Measurements from ENCODE around the gene RBL1. TPM values are rescaled to one million over a fixed set of nuclear protein-coding genes. Genes with fewer than 3 reads are reported as not detected.

The RBL1 gene
- total RNA-seq, 1 experiment from 2014 or later = 14.6 TPM

DNA sequence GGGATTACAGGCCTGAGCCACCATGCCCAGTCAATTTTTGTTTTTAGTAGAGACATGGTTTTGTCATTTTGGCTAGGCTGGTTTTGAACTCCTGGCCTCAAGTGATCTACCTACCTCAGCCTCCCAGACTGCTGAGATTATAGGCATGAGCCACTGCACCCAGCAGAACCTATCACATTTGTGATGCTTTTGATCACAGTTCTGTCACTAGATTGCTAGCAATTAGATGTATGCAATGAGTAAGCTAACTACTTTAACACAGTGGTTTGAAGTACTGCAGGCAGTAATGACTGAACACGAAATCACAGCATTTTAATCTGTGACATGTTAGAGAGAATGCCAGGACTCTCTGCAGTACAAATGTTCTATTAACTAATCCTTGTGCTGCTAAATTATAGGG lies 124.7 kb downstream of the RBL1 start:
- POLR2A ChIA-PET (ENCODE audit: unreplicated experiment) = no interaction called here

DNA sequence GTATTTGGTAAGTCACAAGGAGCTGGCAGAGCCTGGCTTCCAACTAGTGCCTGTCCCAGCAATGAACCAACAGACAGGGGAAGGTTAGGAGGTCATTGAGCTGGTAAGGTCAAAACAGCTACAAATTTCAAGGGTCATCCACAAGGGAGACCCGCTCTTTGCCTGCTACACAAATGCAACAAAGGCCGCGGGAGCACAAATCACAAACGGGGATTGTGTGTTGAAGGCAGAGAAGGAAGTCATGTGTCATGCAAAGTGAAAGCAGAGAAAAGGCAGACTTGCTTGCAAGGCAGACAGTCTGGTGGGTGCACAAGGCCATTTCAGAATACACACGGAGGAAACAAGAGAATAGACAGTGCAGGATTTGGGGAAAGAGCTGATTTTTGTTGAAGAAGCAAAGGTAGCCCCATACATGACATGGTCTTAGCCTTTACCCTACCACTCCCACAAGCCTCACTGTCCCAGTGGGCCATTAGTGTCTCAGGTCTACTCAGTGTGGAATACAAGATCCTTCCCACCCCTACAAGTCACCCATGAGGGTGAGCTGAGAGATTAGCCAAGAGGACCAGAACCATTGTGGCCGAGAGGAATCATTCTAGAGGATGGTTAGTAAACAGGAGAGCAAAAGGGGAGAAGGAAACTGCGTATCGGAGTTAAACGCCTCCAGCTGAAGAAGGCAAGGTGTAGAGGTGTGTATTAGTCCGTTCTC lies 126.2 kb downstream of the RBL1 start:
- DNase-seq = no peak
- no peaks in the 10 kb centered on the region for H3K36me3 ChIP-seq (ENCODE audit: low read depth)
- H2AFZ ChIP-seq = no peak overlapping the region
- TF ChIP-seq EZH2 (IDR thresholded peaks at IDR 0.05; ENCODE audit: low read depth) = no peak
- TF ChIP-seq, protein P1, sequence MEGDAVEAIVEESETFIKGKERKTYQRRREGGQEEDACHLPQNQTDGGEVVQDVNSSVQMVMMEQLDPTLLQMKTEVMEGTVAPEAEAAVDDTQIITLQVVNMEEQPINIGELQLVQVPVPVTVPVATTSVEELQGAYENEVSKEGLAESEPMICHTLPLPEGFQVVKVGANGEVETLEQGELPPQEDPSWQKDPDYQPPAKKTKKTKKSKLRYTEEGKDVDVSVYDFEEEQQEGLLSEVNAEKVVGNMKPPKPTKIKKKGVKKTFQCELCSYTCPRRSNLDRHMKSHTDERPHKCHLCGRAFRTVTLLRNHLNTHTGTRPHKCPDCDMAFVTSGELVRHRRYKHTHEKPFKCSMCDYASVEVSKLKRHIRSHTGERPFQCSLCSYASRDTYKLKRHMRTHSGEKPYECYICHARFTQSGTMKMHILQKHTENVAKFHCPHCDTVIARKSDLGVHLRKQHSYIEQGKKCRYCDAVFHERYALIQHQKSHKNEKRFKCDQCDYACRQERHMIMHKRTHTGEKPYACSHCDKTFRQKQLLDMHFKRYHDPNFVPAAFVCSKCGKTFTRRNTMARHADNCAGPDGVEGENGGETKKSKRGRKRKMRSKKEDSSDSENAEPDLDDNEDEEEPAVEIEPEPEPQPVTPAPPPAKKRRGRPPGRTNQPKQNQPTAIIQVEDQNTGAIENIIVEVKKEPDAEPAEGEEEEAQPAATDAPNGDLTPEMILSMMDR (conservative IDR thresholded peaks at IDR 0.05) = no peak
- no peaks in the 10 kb centered on the region for H3K9me2 ChIP-seq (ENCODE audit: insufficient read depth)
- no peaks in the 10 kb centered on the region for H3K27me3 ChIP-seq (ENCODE audit: insufficient read depth, low read depth)
- no peaks in the 10 kb centered on the region for H3F3A ChIP-seq (ENCODE audit: insufficient read depth, low read depth)
- no peak overlapping the region for H3K27ac ChIP-seq
- BruUV-seq (replicated peaks) = no TSS peak
- H3K4me1 ChIP-seq (replicated peaks; ENCODE audit: insufficient read depth) = no peaks in the 10 kb centered on the region
- no peaks in the 10 kb centered on the region for H3K79me2 ChIP-seq (ENCODE audit: low read depth)
- no peak overlapping the region for H3K4me2 ChIP-seq
- no peaks in the 10 kb centered on the region for H3K9me3 ChIP-seq (ENCODE audit: insufficient read depth, low read depth)
- no peak overlapping the region for H3K4me3 ChIP-seq
- no peaks in the 10 kb centered on the region for H4K20me1 ChIP-seq (ENCODE audit: insufficient read depth)
- intact Hi-C loops (cut with micrococcal nuclease; ENCODE audit: unreplicated experiment) = no loop called here
- ChIA-PET POLR2A (ENCODE audit: unreplicated experiment) (no interaction called here), CTCF (interaction anchor here (0.6 kb wide), 1 partner anchor 225 kb away, joined by 15 read pairs; no protein-coding TSS in a partner anchor)

More for the DNA sequence above, 124.7 kb downstream of the RBL1 start:
- Histone ChIP-seq H3K27me3 (ENCODE audit: insufficient read depth, low read depth) (no peaks in the 10 kb centered on the region), H3K4me2 (no peak overlapping the region), H3K36me3 (ENCODE audit: low read depth) (no peaks in the 10 kb centered on the region), H3K27ac (no peak overlapping the region), H3K4me3 (no peak overlapping the region), H3K9me2 (ENCODE audit: insufficient read depth) (no peaks in the 10 kb centered on the region), H3K79me2 (ENCODE audit: low read depth) (no peaks in the 10 kb centered on the region), H3K9me3 (ENCODE audit: insufficient read depth, low read depth) (no peaks in the 10 kb centered on the region), H2AFZ (no peak overlapping the region), H3K4me1 (replicated peaks; ENCODE audit: insufficient read depth) (no peaks in the 10 kb centered on the region), H4K20me1 (ENCODE audit: insufficient read depth) (no peaks in the 10 kb centered on the region), H3F3A (ENCODE audit: insufficient read depth, low read depth) (no peaks in the 10 kb centered on the region)
- intact Hi-C loops (cut with micrococcal nuclease; ENCODE audit: unreplicated experiment) = no loop called here
- CTCF ChIA-PET = no interaction called here
- TF ChIP-seq, protein P1 (conservative IDR thresholded peaks at IDR 0.05) = no peak
- no peak for TF ChIP-seq EZH2 (IDR thresholded peaks at IDR 0.05; ENCODE audit: low read depth)
- DNase-seq = no peak
- no TSS peak for BruUV-seq (replicated peaks)

DNA sequence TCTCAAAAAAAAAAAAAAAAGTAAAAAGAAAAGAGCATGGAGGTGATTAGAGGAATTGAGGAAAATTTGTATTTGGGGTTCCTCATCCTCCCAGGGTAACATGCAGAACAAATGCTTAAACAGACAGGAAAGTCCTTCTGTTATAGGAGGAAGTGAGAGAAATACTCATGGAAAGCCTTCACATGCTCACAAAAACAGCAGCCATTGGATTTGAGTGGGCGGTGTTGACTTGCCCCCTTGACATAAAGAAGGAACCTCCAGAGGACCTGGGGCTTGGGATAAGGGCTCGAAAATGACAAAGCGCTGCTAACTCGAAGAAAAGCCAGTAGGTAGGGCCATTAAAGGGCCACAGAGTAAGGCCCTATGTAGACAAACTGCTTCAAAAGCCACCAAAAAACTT lies 126.7 kb downstream of the RBL1 start:
- no peaks in the 10 kb centered on the region for H3K9me2 ChIP-seq (ENCODE audit: insufficient read depth)
- H3K4me1 ChIP-seq (replicated peaks; ENCODE audit: insufficient read depth) = no peaks in the 10 kb centered on the region
- no peaks in the 10 kb centered on the region for H3K79me2 ChIP-seq (ENCODE audit: low read depth)
- H3K27me3 ChIP-seq (ENCODE audit: insufficient read depth, low read depth) = no peaks in the 10 kb centered on the region
- no peaks in the 10 kb centered on the region for H3K9me3 ChIP-seq (ENCODE audit: insufficient read depth, low read depth)
- H4K20me1 ChIP-seq (ENCODE audit: insufficient read depth) = no peaks in the 10 kb centered on the region
- no peak overlapping the region for H3K4me3 ChIP-seq
- no peak overlapping the region for H3K4me2 ChIP-seq
- intact Hi-C loops (cut with micrococcal nuclease; ENCODE audit: unreplicated experiment) = no loop called here
- BruUV-seq (replicated peaks) = no TSS peak
- TF ChIP-seq, protein P1 (conservative IDR thresholded peaks at IDR 0.05) = no peak
- TF ChIP-seq EZH2 (IDR thresholded peaks at IDR 0.05; ENCODE audit: low read depth) = no peak
- DNase-seq = no peak
- H3K36me3 ChIP-seq (ENCODE audit: low read depth) = no peaks in the 10 kb centered on the region
- H2AFZ ChIP-seq = no peak overlapping the region
- CTCF ChIA-PET = interaction anchor here (0.6 kb wide), 1 partner anchor 223 kb away, joined by 5 read pairs; no protein-coding TSS in a partner anchor
- POLR2A ChIA-PET (ENCODE audit: unreplicated experiment) = no interaction called here
- H3K27ac ChIP-seq = no peak overlapping the region
- H3F3A ChIP-seq (ENCODE audit: insufficient read depth, low read depth) = no peaks in the 10 kb centered on the region

Data from PC-9 (cell line).